Heart left ventricle (tissue), 16 donors: ENCODE data around the gene SCGB1D4. TPM values are rescaled to one million over a fixed set of nuclear protein-coding genes. Genes with fewer than 3 reads are reported as not detected.
A peak's percentile ranks its signal among the peaks of the same experiment; 100 is the strongest.

Experiments
- ATAC-seq, 4 donors: fragments of 200-7000 bp; cut with Tn5 transposase; one replicate each; pipeline ENCODE4 v1.9.1; 2020 to 2022; ENCODE audit warnings: moderate library complexity in 4 of 4, mild to moderate bottlenecking in 3 of 4, moderate number of reproducible peaks in 1 of 4
- DNase-seq, 5 donors: peaks; one replicate each; pipeline ENCODE4 v3.0.0-alpha.2; 2020
- H3K27ac ChIP-seq, 12 donors: fragments of 200-600 bp; sonication (generic) in 4 of 12; one replicate each; pipeline versions ENCODE4 v1.5.0 to v1.8.0; 2016 to 2022; ENCODE audit warnings: mild to moderate bottlenecking in 2 of 12
- H3K27me3 ChIP-seq, 9 donors: fragments of 200-600 bp; sonication (generic) in 2 of 9; one replicate each; pipeline versions ENCODE4 v1.5.1 to v1.8.0; 2016 to 2022; ENCODE audit warnings: mild to moderate bottlenecking in 3 of 9
- H3K36me3 ChIP-seq, 9 donors: fragments of 200-600 bp; sonication (generic) in 2 of 9; one replicate each; pipeline versions ENCODE4 v1.5.0 to v1.8.0; 2018 to 2022; ENCODE audit warnings: mild to moderate bottlenecking in 2 of 9
- H3K4me1 ChIP-seq, 12 donors: fragments of 200-600 bp; sonication (generic) in 4 of 12; one replicate each; pipeline versions ENCODE4 v1.5.0 to v1.8.0; 2016 to 2022; ENCODE audit warnings: mild to moderate bottlenecking in 3 of 12
- H3K4me3 ChIP-seq, 12 donors: fragments of 200-600 bp; sonication (generic) in 4 of 12; one replicate each; pipeline versions ENCODE4 v1.5.0 to v1.8.0; 2017 to 2022; ENCODE audit warnings: mild to moderate bottlenecking in 9 of 12, moderate library complexity in 4 of 12
- H3K9me3 ChIP-seq, 12 donors: fragments of 200-600 bp; sonication (generic) in 4 of 12; one replicate each; pipeline versions ENCODE4 v1.5.0 to v1.8.0; 2016 to 2022; ENCODE audit warnings: mild to moderate bottlenecking in 1 of 12
- POLR2A ChIP-seq, 2 donors: fragments of 450-650 bp; IDR thresholded peaks; one replicate each; pipeline ENCODE4 v1.6.1; 2017; ENCODE audit warnings: antibody characterized with exemption in 2 of 2, mild to moderate bottlenecking in 2 of 2, moderate library complexity in 2 of 2
- WGBS, 4 donors: extraction: QIAGEN DNeasy Blood & Tissue Kit in 2 of 4; methylation state at CpG; one replicate each; pipeline versions ENCODE4 v1.1.5 to v1.1.7; 2013 to 2018; 5-methylcytosine and 5-hydroxymethylcytosine counted together
- intact Hi-C, 10 donors: fragments of 100-400 bp; cut with DNase I; formaldehyde crosslinking; loops; one replicate each; pipeline versions ENCODE4 v1.11.1 to v1.14.2; 2022
- polyA plus RNA-seq, 2 donors: library from polyadenylated mRNA; stranded (reverse); fragments of 200-250 nt; gene quantifications; one replicate each; pipeline ENCODE4 v1.2.3, GENCODE V29; 2013
- total RNA-seq, 9 donors: library from RNA; depleted of rRNA in 2 of 9; stranded (reverse); fragments of >200 nt in 2 of 9; fragmentation: NEBNext Ultra II Directional in 3 of 9; extraction: Animal tissue kit (Norgen Biotek cat#: 25700) in 3 of 9; gene quantifications; one replicate each; pipeline versions ENCODE4 v1.1.0 to v1.2.4, GENCODE V29; 2016 to 2023
- TF ChIP-seq, protein P1 (sequence below), 12 donors: fragments of 200-600 bp; sonication (generic) in 4 of 12; IDR thresholded peaks; one replicate each; pipeline versions ENCODE4 v1.5.0 to v1.8.0; 2018 to 2022; ENCODE audit warnings: antibody characterized with exemption in 12 of 12, mild to moderate bottlenecking in 5 of 12
- donor health status: ischemic (EF 13 %, LVEDD 7.1; RV severe dilation, severe dysfunction).
- donor health status: healthy with polysubstance abuse.
- donor health status: DM: no; HTN: yes; CAD: no.
- donor health status: DM: no; HTN: no; CAD: no.
- donor health status: ischemic (EF 25% LVEDD 6.9; RV normal size, moderate dysfunction).
- donor health status: ischemic (EF 25% LVEDD 5.7; RV mildly dilated, moderate dysfunction).
- donor health status: healthy.
- donor health status: DM: yes; HTN: yes; CAD: no.
- donor health status: ischemic (EF 35%, LVEDD 5.7; RV mildly dilated, moderate dysfunction).
- donor health status: nonischemic (EF 11% LVEDD 7.7; RV severe dilation, severe dysfunction).
- donor health status: DM: yes; HTN: yes; CAD: no.
- donor health status: PGD.
- donor health status: ischemic (EF 29% LVEDD 5.4; RV normal size, mild dysfunction).
- donor health status: nonischemic (EF 23%, LVEDD 6.1; RV moderate dilation, normal function).

SCGB1D4 gene
- total and polyA plus RNA-seq, 11 donors: not detected

GRCh38 chr11:62341588-62341987 lies 42.7 kb upstream of the SCGB1D4 start:
- no peak for DNase-seq
- H3K27ac ChIP-seq: no peak overlapping the region

DNA sequence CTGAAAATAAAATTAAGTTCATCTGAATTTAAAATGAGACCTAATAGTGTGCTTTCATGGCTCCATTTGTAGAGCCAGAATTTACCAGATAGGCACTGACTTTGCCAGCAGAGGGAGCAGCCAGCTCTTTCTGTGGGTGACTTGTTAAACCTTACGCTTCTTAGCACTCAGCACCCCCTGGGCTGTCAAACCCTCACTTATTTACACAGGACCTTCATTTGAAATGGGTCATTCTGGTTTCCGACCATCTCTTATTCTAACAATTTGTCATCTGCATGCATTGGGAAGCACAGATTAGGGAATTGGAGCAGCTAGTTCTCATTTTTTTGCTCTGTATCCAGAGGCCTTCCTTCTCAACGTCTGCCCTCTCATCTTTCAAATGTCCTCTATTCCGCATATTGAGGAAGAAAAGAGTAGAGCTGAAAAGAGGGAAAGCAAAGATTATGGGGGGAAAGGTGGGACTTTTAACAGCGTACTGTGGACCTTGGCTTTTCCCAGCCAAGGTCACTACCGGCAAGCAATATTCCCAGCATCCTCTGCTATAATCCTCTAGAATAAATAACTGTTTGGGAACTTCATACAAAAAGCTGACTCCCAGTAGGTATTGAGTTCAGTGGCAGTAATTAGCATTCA lies 41.5 kb upstream of the SCGB1D4 start:
- Histone ChIP-seq H3K4me1 (peaks cover 0 to 56% (median 8%) of the 10 kb centered on the region in 12 donors), H3K36me3 (no peaks in the 10 kb centered on the region), H3K27ac (peak overlapping the region in 4 of 12 donors; percentile 5 to 55 (median 18)), H3K9me3 (no peaks in the 10 kb centered on the region), H3K27me3 (no peaks in the 10 kb centered on the region), H3K4me3 (peak overlapping the region in 1 of 12 donors; percentile 25)
- ATAC-seq: peak in 3 of 4 donors; percentile 47 to 66 (median 49)
- intact Hi-C loops: loop anchor here in 7 of 10 donors (2.0 to 5.0 kb wide), 2 partner anchors 37 to 38 kb away; no protein-coding TSS in a partner anchor
- WGBS, 4 donors: 73 to 79% (median 74%) methylated on average over 6 of the region's 6 CpGs
- TF ChIP-seq, protein P1, sequence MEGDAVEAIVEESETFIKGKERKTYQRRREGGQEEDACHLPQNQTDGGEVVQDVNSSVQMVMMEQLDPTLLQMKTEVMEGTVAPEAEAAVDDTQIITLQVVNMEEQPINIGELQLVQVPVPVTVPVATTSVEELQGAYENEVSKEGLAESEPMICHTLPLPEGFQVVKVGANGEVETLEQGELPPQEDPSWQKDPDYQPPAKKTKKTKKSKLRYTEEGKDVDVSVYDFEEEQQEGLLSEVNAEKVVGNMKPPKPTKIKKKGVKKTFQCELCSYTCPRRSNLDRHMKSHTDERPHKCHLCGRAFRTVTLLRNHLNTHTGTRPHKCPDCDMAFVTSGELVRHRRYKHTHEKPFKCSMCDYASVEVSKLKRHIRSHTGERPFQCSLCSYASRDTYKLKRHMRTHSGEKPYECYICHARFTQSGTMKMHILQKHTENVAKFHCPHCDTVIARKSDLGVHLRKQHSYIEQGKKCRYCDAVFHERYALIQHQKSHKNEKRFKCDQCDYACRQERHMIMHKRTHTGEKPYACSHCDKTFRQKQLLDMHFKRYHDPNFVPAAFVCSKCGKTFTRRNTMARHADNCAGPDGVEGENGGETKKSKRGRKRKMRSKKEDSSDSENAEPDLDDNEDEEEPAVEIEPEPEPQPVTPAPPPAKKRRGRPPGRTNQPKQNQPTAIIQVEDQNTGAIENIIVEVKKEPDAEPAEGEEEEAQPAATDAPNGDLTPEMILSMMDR (IDR thresholded peaks at IDR 0.05): peak; percentile 46 to 78 (median 64)
- TF ChIP-seq POLR2A (IDR thresholded peaks at IDR 0.05): no peak
- peak in 4 of 5 donors; percentile 30 to 47 (median 40) for DNase-seq

More at GRCh38 chr11:62341588-62341987, 42.7 kb upstream of the SCGB1D4 start:
- H3K9me3 ChIP-seq: no peaks in the 10 kb centered on the region
- H3K4me3 ChIP-seq: no peak overlapping the region
- H3K36me3 ChIP-seq: no peaks in the 10 kb centered on the region
- TF ChIP-seq, protein P1 (IDR thresholded peaks at IDR 0.05): no peak
- TF ChIP-seq POLR2A (IDR thresholded peaks at IDR 0.05): no peak
- WGBS, 4 donors: 64 to 80% (median 69%) methylated on average over 4 of the region's 4 CpGs
- intact Hi-C loops: loop anchor here in 7 of 10 donors (2.0 to 5.0 kb wide), 2 partner anchors 36 to 37 kb away; no protein-coding TSS in a partner anchor
- H3K4me1 ChIP-seq: peaks cover 0 to 56% (median 8%) of the 10 kb centered on the region in 12 donors
- no peaks in the 10 kb centered on the region for H3K27me3 ChIP-seq
- no peak for ATAC-seq

DNA sequence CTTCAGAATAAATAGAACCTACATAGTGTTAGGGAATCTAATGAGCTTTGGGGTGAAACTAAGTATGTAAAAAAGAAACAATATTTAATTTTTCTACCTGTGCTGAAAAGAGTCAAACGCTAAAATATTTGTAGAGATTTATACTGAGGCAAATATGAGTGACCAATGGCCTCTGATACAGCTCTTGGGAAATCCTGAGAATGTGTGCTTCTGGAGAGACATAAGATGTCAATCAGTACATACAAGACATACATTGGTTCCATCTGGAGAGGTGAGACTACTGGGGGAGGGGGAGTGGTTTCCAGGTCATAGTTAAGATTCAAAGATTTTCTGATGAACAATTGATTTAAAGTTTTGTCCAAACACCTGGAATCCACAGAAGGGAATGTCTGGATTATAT lies 39.3 kb upstream of the SCGB1D4 start:
- DNase-seq (no peak), ATAC-seq (no peak)
- TF ChIP-seq, protein P1 (IDR thresholded peaks at IDR 0.05): no peak
- TF ChIP-seq POLR2A (IDR thresholded peaks at IDR 0.05): no peak
- no peaks in the 10 kb centered on the region for H3K9me3 ChIP-seq
- H3K36me3 ChIP-seq: no peaks in the 10 kb centered on the region
- peaks cover 0 to 12% (median 0%) of the 10 kb centered on the region in 9 donors for H3K27me3 ChIP-seq
- WGBS, 4 donors: 34 to 53% (median 47%) methylated on average over 1 of the region's 1 CpG
- H3K4me1 ChIP-seq: peaks cover 0 to 58% (median 8%) of the 10 kb centered on the region in 12 donors
- H3K27ac ChIP-seq: peak overlapping the region in 4 of 12 donors; percentile 9 to 69 (median 52)
- peak overlapping the region in 11 of 12 donors; percentile 57 to 87 (median 67) for H3K4me3 ChIP-seq
- intact Hi-C loops: loop anchor here in 2 of 10 donors (2.0 to 5.0 kb wide), 2 partner anchors 39 kb away; no protein-coding TSS in a partner anchor
